NCI-H446 treated with DMSO at 0.1 percent for 48 hours (cell line): ENCODE results near the gene RBM10.

ENCODE experiments used
- DNase-seq: peaks from one replicate; lab custom pipeline; 2025; lab: John Stamatoyannopoulos, UW

Gene RBM10

DNA sequence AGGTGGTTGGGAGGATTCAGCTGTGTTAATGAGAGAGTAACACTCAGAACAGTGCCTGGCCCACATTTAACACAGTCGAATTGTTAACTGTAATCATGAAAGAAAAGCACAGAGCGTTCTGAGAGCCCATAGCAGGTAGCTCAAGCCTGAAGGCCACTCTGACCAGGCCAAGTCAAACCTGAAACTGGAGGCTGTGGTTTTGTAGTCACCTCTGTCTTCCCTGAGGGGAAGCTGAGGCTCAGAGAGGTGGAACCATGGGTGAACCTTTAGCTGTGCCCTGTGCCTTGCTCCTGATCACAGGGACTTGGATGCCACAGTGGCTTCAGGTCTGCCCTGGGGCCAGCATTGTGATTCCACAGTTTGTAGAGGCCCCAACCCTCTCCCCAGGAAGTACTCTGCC is 32.1 kb downstream of the RBM10 start:
- DNase-seq: no peak

- DNase-seq: no peak
Measured at GRCh38 chrX:47178337-47178736, 33.3 kb downstream of the RBM10 start.

GRCh38 chrX:47179221-47179927 is 34.4 kb downstream of the RBM10 start:
- DNase-seq: no peak

DNA sequence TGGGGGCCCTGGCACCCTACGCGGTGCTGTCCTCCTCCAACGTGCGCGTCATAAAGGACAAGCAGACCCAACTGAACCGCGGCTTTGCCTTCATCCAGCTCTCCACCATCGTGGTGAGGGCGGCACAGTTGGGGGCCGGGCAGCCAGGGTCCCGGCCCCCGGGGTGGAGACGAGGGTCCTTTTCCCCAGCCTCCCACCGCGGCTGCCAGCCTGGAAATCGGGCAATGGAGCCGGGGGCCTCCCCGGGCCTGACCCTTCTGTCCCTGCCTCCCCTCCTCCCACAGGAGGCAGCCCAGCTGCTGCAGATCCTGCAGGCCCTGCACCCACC is 34.9 kb downstream of the RBM10 start:
- no peak for DNase-seq

- DNase-seq: no peak
Measured at GRCh38 chrX:47180346-47180745, 35.3 kb downstream of the RBM10 start.

DNA sequence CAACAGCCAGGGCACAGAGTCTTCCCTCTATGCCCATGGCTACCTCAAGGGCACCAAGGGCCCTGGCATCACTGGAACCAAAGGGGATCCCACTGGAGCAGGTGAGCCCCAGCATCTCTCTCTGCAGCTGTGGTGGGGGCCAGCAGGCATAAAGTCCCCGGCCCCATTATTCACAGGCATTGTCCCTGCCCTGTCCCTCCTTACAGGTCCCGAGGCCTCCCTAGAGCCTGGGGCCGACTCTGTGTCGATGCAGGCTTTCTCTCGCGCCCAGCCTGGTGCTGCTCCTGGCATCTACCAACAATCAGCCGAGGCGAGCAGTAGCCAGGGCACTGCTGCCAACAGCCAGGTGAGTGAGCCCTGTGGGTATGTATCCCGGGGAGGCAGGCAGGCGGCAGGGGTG is 36.3 kb downstream of the RBM10 start:
- no peak for DNase-seq

DNA sequence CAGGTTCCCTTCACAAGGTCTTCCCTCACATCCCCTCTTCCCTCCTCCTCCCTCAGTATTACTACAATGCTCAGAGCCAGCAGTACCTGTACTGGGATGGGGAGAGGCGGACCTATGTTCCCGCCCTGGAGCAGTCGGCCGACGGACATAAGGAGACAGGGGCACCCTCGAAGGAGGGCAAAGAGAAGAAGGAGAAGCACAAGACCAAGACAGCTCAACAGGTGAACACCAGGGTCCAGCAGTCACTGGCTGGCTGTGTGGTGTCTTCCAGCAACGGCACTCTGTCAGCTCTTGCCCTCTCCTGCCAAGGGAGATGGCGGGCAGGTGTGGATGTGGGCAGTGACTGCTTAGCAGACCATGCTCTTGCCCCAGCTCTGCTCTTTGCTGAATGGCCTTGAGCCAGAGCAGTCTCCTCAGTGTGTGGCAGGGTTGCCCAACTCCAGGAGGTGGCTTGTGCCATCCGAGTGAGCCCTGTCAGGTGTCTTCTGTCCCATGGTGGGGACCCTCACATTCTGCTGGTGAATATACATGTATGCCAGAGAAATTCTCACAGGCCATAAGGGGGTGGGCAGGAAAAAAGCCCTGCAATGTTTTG is 37.2 kb downstream of the RBM10 start:
- DNase-seq: no peak

DNA sequence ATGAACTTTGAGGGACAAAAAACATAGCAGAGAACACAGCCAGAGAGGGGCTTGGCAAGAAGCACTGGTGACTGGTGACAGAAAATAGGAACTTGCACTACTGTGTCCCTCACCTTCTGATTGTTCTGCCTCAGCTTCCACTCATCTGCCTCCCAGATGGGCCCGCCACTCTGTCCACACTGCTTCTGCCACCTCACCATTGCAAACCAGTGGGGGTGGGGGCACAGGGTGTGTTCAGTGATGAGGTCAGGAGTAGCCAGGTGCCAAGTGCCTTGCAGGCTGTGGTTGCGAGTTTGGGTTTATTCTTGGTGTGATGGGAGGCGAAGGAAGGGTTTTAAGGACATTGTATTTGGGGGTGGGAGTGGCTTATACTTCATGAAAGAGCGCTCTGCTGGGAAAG is 39.5 kb downstream of the RBM10 start:
- no peak for DNase-seq

DNA sequence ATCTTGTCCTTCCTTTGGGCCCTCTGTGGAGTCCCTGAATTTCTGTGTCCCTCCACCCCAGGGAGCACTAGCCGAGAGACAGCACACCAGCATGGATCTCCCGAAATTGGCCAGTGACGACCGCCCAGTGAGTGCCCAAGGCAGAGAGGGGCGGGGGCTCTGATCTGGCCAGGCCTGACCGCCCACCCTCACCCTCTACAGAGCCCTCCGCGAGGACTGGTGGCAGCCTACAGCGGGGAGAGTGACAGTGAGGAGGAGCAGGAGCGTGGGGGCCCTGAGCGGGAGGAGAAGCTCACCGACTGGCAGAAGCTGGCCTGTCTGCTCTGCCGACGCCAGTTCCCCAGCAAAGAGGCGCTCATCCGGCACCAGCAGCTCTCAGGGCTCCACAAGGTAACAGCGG is 40.2 kb downstream of the RBM10 start:
- DNase-seq: no peak

DNA sequence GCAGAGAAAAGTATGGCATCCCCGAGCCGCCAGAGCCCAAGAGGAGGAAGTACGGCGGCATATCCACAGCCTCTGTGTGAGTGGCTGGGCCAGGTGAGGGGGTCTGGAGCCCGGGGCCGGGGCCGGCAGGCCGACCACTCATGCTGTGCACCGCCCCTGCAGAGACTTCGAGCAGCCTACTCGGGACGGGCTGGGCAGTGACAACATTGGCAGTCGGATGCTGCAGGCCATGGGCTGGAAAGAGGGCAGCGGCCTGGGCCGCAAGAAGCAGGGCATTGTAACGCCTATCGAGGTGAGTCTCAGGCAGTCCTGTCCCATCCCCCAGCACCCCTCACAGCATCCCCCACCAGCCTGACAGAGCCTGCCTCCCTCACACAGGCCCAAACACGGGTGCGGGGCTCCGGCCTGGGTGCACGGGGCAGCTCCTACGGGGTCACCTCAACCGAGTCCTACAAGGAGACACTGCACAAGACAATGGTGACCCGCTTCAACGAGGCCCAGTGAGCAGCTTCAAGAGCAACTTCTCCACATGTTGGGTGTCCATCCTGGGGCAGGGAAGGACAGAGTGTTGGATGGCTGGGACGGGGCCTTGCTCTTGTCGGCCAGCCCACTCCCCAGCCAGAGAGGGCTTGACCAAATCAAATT is 41.2 kb downstream of the RBM10 start:
- no peak for DNase-seq

DNA sequence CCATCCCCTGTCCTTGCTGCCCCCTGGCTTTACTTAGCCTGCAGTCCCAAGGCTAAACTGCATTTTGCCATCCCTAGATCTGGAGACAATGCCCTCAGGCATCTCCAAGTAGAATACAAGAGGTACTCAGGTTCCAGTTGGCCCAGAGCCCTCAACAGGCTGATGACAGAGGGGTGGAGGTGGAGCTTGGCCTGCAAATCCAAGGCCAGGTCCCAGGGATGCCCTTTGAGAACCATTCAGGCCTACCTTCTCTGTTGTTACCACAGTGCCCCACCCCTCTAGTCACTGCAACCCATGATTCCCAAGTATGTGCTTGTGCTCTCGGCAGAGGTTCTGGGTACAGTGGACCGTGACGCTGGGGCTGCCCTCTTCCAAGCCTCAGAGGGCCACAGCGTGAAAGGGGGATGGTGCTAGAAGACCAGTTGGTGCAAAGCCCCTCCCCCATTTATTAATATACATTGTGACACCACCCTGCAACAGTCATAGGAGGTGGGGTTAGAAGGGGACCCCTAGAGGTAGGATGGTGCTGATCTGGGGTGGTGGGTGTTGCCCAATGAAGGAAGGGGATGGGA is 42.2 kb downstream of the RBM10 start:
- DNase-seq: no peak

GRCh38 chrX:47189906-47190305 is 44.9 kb downstream of the RBM10 start:
- DNase-seq: no peak

GRCh38 chrX:47190445-47191269 is 45.6 kb downstream of the RBM10 start:
- DNase-seq: peak; percentile 86

GRCh38 chrX:47191331-47191730 is 46.3 kb downstream of the RBM10 start:
- no peak for DNase-seq

DNA sequence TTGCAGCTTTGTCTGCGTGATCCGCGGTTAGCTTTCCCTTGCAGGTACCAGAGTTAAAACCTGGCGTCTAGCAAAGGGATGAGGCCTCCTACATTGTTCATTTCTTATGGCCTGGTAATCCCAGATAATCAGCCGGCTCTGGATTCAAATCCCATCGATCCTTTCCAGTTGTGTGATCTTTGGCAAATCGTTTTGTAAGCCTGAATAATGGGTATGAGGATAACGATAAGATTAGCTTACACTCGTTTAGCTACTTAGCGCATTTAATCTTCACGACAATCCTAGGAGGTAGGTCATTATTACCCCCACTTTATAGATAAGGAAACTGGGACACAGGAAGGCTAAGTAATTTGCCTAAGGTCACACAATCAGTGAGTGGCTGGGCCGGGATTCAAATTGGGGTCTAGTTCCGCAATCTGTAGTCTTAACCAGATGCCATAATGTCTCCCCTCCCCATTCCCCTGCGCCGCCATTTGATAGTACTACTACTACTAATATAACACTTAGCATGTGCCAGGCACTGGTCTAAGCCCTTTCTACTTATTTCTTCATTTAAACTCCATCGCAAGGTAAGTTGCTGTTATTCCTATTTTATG is 46.9 kb downstream of the RBM10 start:
- DNase-seq: no peak

DNA sequence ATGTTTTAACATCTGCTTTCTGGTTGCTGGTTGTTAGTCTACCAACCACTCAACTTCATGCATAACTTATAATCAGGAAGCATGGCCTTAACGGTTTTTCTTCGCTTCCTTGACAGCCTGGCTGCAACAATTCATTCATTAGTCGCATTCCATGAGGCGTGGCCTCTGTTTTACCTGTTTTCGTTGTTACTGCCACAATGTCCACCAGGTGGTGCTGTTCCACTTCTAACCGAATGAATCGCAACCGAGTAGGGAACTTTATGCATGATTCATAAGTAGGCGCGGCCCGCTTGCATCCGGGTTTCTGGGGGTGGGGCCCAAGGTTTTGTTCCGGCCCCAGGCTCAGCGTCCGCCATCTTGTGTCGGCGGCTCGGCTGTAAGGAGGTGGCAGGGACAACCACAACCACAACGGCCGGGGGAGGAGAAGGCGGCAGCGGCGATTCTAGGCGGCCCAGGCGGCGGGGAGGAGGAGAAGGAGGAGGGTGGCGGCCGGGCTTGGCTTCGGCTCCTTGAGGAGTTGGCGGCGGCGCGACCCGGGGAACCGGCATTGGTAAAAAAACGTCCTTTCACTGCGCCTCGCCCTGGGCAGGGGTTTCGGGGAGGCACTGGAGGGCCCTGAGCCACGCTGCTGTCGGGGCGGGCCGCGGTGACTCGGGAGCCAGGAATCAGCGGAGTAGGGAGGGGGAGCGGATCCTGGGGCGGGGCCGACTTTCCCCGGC is 48.6 kb downstream of the RBM10 start, which contains the start of gene UBA1:
Gene UBA1, plus strand, starts transcription at position 355 of the 719 bp plus-strand sequence. CDS start 4,974 bp downstream, outside the sequence.
- DNase-seq: peak; percentile 86

DNA sequence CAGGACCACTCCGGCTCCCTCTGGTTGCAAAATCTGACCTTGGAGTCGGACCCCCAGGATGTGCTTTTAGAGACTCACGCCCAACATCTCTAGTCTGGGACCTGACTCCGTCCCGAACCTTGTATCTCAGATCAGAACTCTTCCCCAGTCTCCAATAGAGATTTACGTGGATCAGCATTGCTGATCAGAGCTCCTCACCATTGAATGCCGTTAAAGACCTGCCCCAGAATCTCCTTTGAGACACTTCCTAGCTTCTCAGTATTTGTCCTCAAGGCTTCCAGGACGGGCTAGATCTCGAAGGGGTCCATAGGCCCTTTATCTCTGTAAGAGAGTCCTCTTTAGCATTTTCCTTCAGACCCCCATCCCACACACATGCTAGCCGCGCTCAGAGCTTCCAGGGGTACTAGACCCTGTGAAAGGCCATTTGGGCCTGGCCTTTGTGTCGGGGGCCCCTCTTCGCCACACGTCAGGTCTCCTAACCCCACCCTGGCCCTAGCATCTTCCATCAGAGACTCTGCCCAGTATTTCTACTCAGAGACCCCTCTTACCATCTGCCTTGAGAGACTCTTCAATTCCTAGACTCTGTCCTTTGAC is 49.3 kb downstream of the RBM10 start:
- DNase-seq: no peak

DNA sequence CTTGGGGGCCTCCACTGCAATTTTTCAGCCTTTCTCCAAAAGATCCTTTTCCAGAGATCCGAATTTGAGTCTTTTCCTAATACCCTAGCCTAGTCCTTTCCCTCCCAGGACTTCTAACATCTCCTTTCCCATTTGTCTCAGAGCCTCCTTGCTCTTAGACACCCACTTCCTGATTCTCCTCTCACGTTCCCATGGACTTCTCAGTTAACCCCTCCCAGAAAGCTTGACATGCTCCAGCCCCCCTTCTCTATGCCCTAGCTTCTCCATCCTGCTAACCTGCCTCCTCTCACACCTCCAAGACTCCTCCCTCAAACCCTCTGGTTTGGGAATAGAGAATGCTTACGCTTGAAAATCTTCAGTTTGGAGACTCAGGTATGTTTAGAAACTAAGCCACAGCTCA is 51.1 kb downstream of the RBM10 start:
- DNase-seq: no peak

GRCh38 chrX:47197526-47197925 is 52.5 kb downstream of the RBM10 start:
- DNase-seq: no peak

DNA sequence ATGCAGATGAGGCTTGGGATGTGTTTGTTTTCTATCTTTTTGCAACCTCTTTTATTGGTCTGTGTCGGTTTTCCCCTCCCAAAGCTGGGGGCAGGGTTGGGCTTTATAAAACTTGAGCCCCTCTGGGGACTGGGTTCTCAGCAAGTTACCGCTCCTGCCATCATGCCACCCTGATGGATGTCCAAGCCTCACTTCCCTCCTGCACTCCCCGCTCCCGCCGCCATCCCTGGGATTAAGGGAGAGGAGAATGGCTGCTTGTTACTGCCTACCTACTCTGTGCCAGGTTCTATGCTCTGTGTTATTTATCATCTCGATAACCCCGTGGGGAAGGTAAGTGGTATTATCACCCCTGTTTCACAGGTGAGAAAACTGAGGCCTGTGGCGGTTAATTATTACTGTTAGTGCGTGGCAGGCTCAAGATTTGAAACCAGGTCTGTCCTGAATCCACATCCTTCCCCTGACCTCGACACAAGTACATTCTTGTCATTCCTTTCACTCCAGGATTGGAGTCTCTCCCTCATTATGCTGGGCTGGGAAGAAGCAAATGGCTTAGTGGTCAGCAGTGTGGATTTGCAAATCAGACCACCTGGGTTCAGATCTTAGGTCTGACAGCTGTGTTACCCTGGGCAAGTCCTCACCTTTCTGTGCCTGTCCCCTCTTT is 53.1 kb downstream of the RBM10 start:
- DNase-seq: no peak
